Skeletal muscle tissue (tissue), 4 donors: ENCODE measurements around the gene ZIC2. TPM values are rescaled to one million over a fixed set of nuclear protein-coding genes. Genes with fewer than 3 reads are reported as not detected.

Experiments
- H3K27ac ChIP-seq: one replicate; pipeline ENCODE4 v1.7.0; 2013; ENCODE audit warnings: mild to moderate bottlenecking, low read depth, low read length, inconsistent platforms
- H3K27me3 ChIP-seq, 3 donors: one replicate each; pipeline ENCODE4 v1.7.0; 2013; ENCODE audit warnings: low read length in 3 of 3; ENCODE audit not compliant: control insufficient read depth in 3 of 3, insufficient read depth in 3 of 3
- H3K36me3 ChIP-seq, 3 donors: one replicate each; pipeline ENCODE4 v1.7.0; 2013; ENCODE audit warnings: low read length in 3 of 3; ENCODE audit not compliant: control insufficient read depth in 3 of 3, insufficient read depth in 3 of 3
- H3K4me1 ChIP-seq, 3 donors: one replicate each; pipeline ENCODE4 v1.7.0; 2013; ENCODE audit warnings: low read length in 3 of 3, mild to moderate bottlenecking in 3 of 3; ENCODE audit not compliant: control insufficient read depth in 3 of 3, insufficient read depth in 3 of 3
- H3K4me3 ChIP-seq, 3 donors: one replicate each; pipeline ENCODE4 v1.7.0; 2013; ENCODE audit warnings: low read length in 3 of 3
- H3K9ac ChIP-seq, 3 donors: one replicate each; pipeline ENCODE4 v1.7.0; 2013; ENCODE audit warnings: low read length in 3 of 3, mild to moderate bottlenecking in 3 of 3, moderate library complexity in 2 of 3, low read depth in 1 of 3
- H3K9me3 ChIP-seq, 3 donors: one replicate each; pipeline ENCODE4 v1.7.0; 2013; ENCODE audit warnings: low read length in 3 of 3; ENCODE audit not compliant: control insufficient read depth in 3 of 3
- total RNA-seq: library from RNA; depleted of rRNA; stranded (reverse); fragments of >200 nt; gene quantifications from one replicate; pipeline ENCODE4 v1.2.3, GENCODE V29; 2014
- donor health status: Osteomylitis.

ZIC2 gene
- total RNA-seq, 1 donor from 2014 or later, result not detected

DNA sequence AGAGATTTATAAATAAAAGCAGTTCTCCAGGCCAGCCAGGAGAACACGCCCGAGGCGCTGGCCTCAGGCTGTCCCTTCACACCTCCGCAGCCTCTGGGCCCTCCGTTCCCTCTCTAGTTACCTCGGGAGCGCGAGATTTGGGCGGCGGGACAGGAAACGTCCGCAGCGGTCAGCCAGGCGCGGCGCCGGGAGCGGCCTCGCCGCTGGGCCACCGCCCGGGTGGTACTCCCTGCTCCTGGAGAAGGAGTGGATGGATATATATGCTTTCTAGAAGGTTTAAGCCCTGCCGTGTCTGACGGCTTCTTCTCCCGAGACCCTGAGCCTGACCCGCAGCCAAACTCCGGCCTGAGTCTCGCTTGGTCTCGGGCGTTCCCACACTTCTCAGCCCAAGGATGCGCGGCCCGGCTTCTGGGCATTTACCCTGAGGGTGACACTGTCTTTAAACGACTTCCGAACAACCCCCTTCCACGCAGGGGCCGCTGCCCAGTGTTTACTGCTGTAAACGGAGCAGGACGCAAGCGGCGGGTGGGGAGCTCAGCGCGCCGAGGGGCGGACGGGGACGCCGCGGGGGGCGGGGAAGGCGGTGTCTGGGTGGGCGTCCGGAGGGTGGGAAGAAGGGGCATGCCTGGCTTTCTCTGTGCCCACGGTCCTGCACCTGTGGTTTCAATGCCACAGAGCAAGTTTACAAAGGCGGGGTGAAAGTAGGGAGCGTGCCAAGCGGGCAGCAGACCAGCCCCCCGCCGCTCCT, 2.0 kb upstream of the ZIC2 start:
- Histone ChIP-seq H3K27ac (no peak overlapping the region), H3K9me3 (peaks cover 0 to 3% (median 0%) of the 10 kb centered on the region in 3 donors), H3K27me3 (peaks cover 85 to 93% (median 88%) of the 10 kb centered on the region in 3 donors), H3K4me3 (peak overlapping the region in 2 of 3 donors; percentile 46 to 58), H3K4me1 (peaks cover 7 to 24% (median 16%) of the 10 kb centered on the region in 3 donors), H3K9ac (no peak overlapping the region), H3K36me3 (no peaks in the 10 kb centered on the region)

GRCh38 chr13:99980201-99980823, 1.3 kb upstream of the ZIC2 start:
- no peak overlapping the region for H3K27ac ChIP-seq
- peak overlapping the region in 1 of 3 donors; percentile 40 for H3K9ac ChIP-seq
- no peaks in the 10 kb centered on the region for H3K36me3 ChIP-seq
- H3K9me3 ChIP-seq, result peaks cover 0 to 3% (median 0%) of the 10 kb centered on the region in 3 donors
- H3K4me1 ChIP-seq, result peaks cover 7 to 24% (median 16%) of the 10 kb centered on the region in 3 donors
- H3K4me3 ChIP-seq, result peak overlapping the region in 2 of 3 donors; percentile 46 to 58
- peaks cover 83 to 93% (median 88%) of the 10 kb centered on the region in 3 donors for H3K27me3 ChIP-seq

DNA sequence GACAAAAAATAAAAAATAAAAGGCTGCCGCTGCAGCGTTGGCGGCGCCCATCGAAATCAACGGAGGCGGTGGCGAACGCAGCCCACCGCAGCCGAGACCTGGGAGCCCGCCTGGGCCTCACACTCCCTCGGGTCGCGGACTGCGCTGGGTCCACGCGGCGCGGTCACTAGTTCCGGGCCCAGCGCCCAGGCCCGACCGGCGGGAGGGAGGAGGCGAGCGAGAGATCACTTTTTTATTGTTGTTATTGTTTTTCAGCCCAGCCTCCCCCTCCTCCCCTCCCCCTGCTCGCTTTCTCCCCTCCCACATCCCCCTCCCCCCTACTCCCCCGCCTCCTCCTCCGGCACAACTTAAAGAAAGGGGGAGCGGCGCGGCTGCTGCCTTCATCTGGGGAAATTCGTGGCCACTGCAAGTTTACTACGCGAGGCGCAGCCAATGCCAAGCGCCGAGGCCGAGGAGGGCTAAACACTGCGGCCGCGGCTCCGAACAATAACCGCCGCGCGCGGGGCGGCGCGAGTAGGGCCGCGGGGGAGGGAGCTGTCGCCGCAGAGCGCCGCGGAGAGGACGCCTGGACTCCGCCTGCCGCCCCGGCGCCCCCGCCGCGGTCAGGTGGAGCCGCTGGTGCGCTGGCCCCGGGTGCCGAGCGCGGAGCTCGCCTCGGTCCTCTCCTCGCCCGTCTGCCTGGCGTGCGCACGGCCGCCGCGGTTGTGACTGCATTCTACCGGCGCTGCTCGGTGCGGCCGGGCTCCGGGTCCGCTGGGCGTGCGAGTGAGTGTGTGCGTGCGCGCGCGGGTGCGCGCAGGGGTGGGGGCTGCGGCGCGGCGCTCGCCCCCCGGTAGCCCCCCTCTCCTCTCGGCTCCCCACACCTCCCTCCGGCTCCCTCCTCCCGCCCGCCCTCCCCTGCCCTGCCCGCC, 505 bp upstream of the ZIC2 start:
- H3K27me3 ChIP-seq, result peaks cover 79 to 88% (median 84%) of the 10 kb centered on the region in 3 donors
- peaks cover 7 to 24% (median 16%) of the 10 kb centered on the region in 3 donors for H3K4me1 ChIP-seq

DNA sequence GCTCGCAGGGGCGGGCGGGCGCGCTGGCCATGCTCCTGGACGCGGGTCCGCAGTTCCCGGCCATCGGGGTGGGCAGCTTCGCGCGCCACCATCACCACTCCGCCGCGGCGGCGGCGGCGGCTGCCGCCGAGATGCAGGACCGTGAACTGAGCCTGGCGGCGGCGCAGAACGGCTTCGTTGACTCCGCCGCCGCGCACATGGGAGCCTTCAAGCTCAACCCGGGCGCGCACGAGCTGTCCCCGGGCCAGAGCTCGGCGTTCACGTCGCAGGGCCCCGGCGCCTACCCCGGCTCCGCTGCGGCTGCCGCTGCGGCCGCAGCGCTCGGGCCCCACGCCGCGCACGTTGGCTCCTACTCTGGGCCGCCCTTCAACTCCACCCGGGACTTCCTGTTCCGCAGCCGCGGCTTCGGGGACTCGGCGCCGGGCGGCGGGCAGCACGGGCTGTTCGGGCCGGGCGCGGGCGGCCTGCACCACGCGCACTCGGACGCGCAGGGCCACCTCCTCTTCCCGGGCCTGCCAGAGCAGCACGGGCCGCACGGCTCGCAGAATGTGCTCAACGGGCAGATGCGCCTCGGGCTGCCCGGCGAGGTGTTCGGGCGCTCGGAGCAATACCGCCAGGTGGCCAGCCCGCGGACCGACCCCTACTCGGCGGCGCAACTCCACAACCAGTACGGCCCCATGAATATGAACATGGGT, 599 bp downstream of the ZIC2 start:
- Histone ChIP-seq H3K4me3 (peak overlapping the region in 1 of 3 donors; percentile 6), H3K9ac (no peak overlapping the region), H3K9me3 (peaks cover 0 to 3% (median 2%) of the 10 kb centered on the region in 3 donors), H3K27ac (no peak overlapping the region), H3K36me3 (no peaks in the 10 kb centered on the region), H3K27me3 (peaks cover 79 to 88% (median 85%) of the 10 kb centered on the region in 3 donors), H3K4me1 (peaks cover 7 to 24% (median 16%) of the 10 kb centered on the region in 3 donors)

More for the DNA sequence above, 505 bp upstream of the ZIC2 start:
- no peak overlapping the region for H3K27ac ChIP-seq
- no peaks in the 10 kb centered on the region for H3K36me3 ChIP-seq
- peak overlapping the region in 2 of 3 donors; percentile 57 to 64 for H3K4me3 ChIP-seq
- H3K9me3 ChIP-seq, result peaks cover 0 to 3% (median under 1%) of the 10 kb centered on the region in 3 donors
- H3K9ac ChIP-seq, result peak overlapping the region in 1 of 3 donors; percentile 8

- Histone ChIP-seq H3K4me1 (peaks cover 7 to 24% (median 16%) of the 10 kb centered on the region in 3 donors), H3K27ac (no peak overlapping the region), H3K4me3 (no peak overlapping the region), H3K9me3 (peaks cover 0 to 2% (median 0%) of the 10 kb centered on the region in 3 donors), H3K27me3 (peaks cover 79 to 88% (median 85%) of the 10 kb centered on the region in 3 donors), H3K36me3 (no peaks in the 10 kb centered on the region), H3K9ac (no peak overlapping the region)
These were observed 1.3 kb downstream of the ZIC2 start for GRCh38 chr13:99982731-99983498.

DNA sequence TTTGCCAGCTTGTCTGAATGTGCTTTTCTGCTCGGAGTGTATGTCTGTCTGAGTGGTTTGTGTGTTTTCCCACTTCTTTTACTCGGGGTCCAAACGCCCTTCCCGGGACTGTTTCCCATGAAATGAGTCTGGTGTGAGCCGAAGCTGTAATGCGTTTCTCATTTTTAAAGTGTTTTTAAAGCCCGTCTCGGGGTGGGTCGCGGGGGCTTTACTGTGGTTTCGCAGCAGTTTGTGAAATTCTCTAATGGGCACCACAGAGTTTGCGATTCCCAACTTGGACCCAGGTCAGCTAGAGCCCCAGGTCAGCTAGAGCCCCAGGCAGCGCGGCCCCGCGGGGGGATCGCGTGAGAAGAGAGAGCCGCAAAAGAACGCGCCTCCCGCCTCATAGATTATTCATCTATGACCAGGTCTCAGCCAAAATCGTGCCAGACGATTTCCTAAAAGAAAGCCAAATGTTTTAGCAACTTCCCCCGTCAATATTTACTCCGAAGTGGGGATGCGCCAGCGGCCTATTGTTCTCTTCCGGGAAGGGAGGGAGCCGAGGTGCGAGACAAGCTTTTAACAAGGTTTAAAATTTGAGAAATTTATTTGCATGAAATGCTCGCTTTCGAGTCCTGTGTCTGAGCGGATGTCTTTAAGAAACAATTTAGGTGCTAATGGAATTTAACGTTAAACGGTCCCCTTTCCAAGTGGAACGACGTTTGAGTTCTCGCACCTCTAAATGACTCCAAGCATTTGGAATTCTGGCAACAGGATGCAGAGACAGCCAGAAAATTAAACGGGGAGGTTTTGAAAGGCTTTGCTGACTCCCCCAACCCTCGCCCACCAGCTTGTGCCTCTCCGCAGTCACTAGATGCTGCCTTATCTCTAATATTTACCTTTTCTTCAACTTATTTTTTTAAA, 2.2 kb downstream of the ZIC2 start:
- no peak overlapping the region for H3K27ac ChIP-seq
- H3K36me3 ChIP-seq, result no peaks in the 10 kb centered on the region
- peaks cover 7 to 21% (median 14%) of the 10 kb centered on the region in 3 donors for H3K4me1 ChIP-seq
- no peak overlapping the region for H3K4me3 ChIP-seq
- peaks cover 78 to 86% (median 85%) of the 10 kb centered on the region in 3 donors for H3K27me3 ChIP-seq
- peaks cover 0 to 2% (median 0%) of the 10 kb centered on the region in 3 donors for H3K9me3 ChIP-seq
- no peak overlapping the region for H3K9ac ChIP-seq

GRCh38 chr13:99984461-99985240, 3.1 kb downstream of the ZIC2 start:
- peaks cover 77 to 86% (median 85%) of the 10 kb centered on the region in 3 donors for H3K27me3 ChIP-seq
- peaks cover 0 to 2% (median 0%) of the 10 kb centered on the region in 3 donors for H3K9me3 ChIP-seq

More at GRCh38 chr13:99984461-99985240, 3.1 kb downstream of the ZIC2 start:
- H3K4me3 ChIP-seq, result no peak overlapping the region
- no peak overlapping the region for H3K27ac ChIP-seq
- H3K36me3 ChIP-seq, result no peaks in the 10 kb centered on the region
- no peak overlapping the region for H3K9ac ChIP-seq
- H3K4me1 ChIP-seq, result peaks cover 4 to 14% (median 13%) of the 10 kb centered on the region in 3 donors
